Small intestine (tissue), 7 donors: ENCODE measurements around the gene THOP1. TPM values are rescaled to one million over a fixed set of nuclear protein-coding genes. Genes with fewer than 3 reads are reported as not detected.

Source experiments
- DNase-seq, 2 donors: peaks; one replicate each; pipeline versions ENCODE4 v3.0.0 to v3.0.0-alpha.2; 2013
- FAIRE-seq: peaks from 2 replicates; lab custom pipeline; 2012; peaks lifted over from hg19 to GRCh38; lab: Jason Lieb, UNC
- H3K27ac ChIP-seq, 3 donors: one replicate each; pipeline ENCODE4 v1.5.1; 2013; ENCODE audit warnings: low read length in 2 of 3, mild to moderate bottlenecking in 2 of 3, control low read depth in 1 of 3, inconsistent platforms in 1 of 3, low read depth in 1 of 3, moderate library complexity in 1 of 3
- H3K27me3 ChIP-seq, 3 donors: one replicate each; pipeline ENCODE4 v1.6.1; 2013; ENCODE audit warnings: low read length in 3 of 3, inconsistent platforms in 1 of 3; ENCODE audit not compliant: control insufficient read depth in 3 of 3, insufficient read depth in 3 of 3
- H3K36me3 ChIP-seq, 3 donors: one replicate each; pipeline ENCODE4 v1.6.1; 2013; ENCODE audit warnings: low read length in 3 of 3, inconsistent platforms in 1 of 3, low read depth in 1 of 3, mild to moderate bottlenecking in 1 of 3, moderate library complexity in 1 of 3; ENCODE audit not compliant: control insufficient read depth in 3 of 3, insufficient read depth in 2 of 3
- H3K4me1 ChIP-seq, 3 donors: one replicate each; pipeline ENCODE4 v1.6.1; 2013; ENCODE audit warnings: low read length in 2 of 3, inconsistent platforms in 1 of 3, low read depth in 1 of 3, mild to moderate bottlenecking in 1 of 3, moderate library complexity in 1 of 3; ENCODE audit not compliant: control insufficient read depth in 3 of 3, insufficient read depth in 2 of 3
- H3K4me3 ChIP-seq, 3 donors: one replicate each; pipeline ENCODE4 v1.5.1; 2013; ENCODE audit warnings: low read length in 3 of 3, control low read depth in 1 of 3, inconsistent platforms in 1 of 3, low read depth in 1 of 3, mild to moderate bottlenecking in 1 of 3, moderate library complexity in 1 of 3
- H3K9me3 ChIP-seq, 2 donors: one replicate each; pipeline ENCODE4 v1.6.1; 2013; ENCODE audit warnings: low read depth in 1 of 2, low read length in 1 of 2; ENCODE audit not compliant: control insufficient read depth in 2 of 2, insufficient read depth in 1 of 2
- WGBS, 3 donors: extraction: QIAGEN DNeasy Blood & Tissue Kit; methylation state at CpG; one replicate each; pipeline ENCODE4 v1.1.7; 2013; 5-methylcytosine and 5-hydroxymethylcytosine counted together
- polyA plus RNA-seq, 4 donors: library from polyadenylated mRNA; stranded (reverse) in 3 of 4; unstranded in 1 of 4; fragments of 200-250 nt in 3 of 4; fragments of 120-200 nt in 1 of 4; gene quantifications; one replicate each; pipeline versions ENCODE4 v1.2.1 to v1.2.3, GENCODE V29; 2013
- donor health status: healthy with polysubstance abuse.
- donor health status: control.
- donor health status: control.
- donor health status: Bipolar disorder and iron deficiency.
- donor health status: healthy.

THOP1 gene
- polyA plus RNA-seq, 4 donors = 36.6 to 86.3 (median 78.1) TPM

GRCh38 chr19:2759362-2759761, 25.9 kb upstream of the THOP1 start:
- DNase-seq (no peak), FAIRE-seq (no peak)
- H3K36me3 ChIP-seq = peaks cover 15 to 87% (median 19%) of the 10 kb centered on the region in 3 donors
- no peaks in the 10 kb centered on the region for H3K9me3 ChIP-seq
- H3K27ac ChIP-seq = no peak overlapping the region
- no peaks in the 10 kb centered on the region for H3K27me3 ChIP-seq
- H3K4me3 ChIP-seq = no peak overlapping the region
- no peaks in the 10 kb centered on the region for H3K4me1 ChIP-seq
- 88 to 95% (median 89%) methylated on average over 17 of the region's 17 CpGs for WGBS, 3 donors

- Histone ChIP-seq H3K9me3 (no peaks in the 10 kb centered on the region), H3K4me3 (no peak overlapping the region), H3K36me3 (peaks cover 18 to 87% (median 18%) of the 10 kb centered on the region in 3 donors), H3K4me1 (no peaks in the 10 kb centered on the region), H3K27me3 (no peaks in the 10 kb centered on the region), H3K27ac (no peak overlapping the region)
- WGBS, 3 donors = 94 to 97% (median 96%) methylated on average over 7 of the region's 7 CpGs
- DNase-seq (no peak), FAIRE-seq (no peak)
Observed at GRCh38 chr19:2759965-2760364, 25.3 kb upstream of the THOP1 start.

- no peak for FAIRE-seq
- WGBS, 3 donors = 93 to 96% (median 94%) methylated on average over 15 to 16 of the region's 16 CpGs
- H3K9me3 ChIP-seq = no peaks in the 10 kb centered on the region
Observed at GRCh38 chr19:2761309-2761677, 24.0 kb upstream of the THOP1 start.

GRCh38 chr19:2761876-2762782, 23.2 kb upstream of the THOP1 start:
- H3K27me3 ChIP-seq = no peaks in the 10 kb centered on the region
- DNase-seq (no peak), FAIRE-seq (no peak)
- 94% methylated on average over 42 to 43 of the region's 43 CpGs for WGBS, 3 donors
- H3K36me3 ChIP-seq = peaks cover 20 to 87% (median 24%) of the 10 kb centered on the region in 3 donors
- no peak overlapping the region for H3K27ac ChIP-seq
- H3K9me3 ChIP-seq = no peaks in the 10 kb centered on the region
- no peaks in the 10 kb centered on the region for H3K4me1 ChIP-seq
- H3K4me3 ChIP-seq = no peak overlapping the region

More at GRCh38 chr19:2761309-2761677, 24.0 kb upstream of the THOP1 start:
- no peaks in the 10 kb centered on the region for H3K27me3 ChIP-seq
- H3K4me1 ChIP-seq = no peaks in the 10 kb centered on the region
- no peak for DNase-seq
- H3K4me3 ChIP-seq = no peak overlapping the region
- H3K27ac ChIP-seq = no peak overlapping the region
- H3K36me3 ChIP-seq = peaks cover 20 to 87% (median 24%) of the 10 kb centered on the region in 3 donors

DNA sequence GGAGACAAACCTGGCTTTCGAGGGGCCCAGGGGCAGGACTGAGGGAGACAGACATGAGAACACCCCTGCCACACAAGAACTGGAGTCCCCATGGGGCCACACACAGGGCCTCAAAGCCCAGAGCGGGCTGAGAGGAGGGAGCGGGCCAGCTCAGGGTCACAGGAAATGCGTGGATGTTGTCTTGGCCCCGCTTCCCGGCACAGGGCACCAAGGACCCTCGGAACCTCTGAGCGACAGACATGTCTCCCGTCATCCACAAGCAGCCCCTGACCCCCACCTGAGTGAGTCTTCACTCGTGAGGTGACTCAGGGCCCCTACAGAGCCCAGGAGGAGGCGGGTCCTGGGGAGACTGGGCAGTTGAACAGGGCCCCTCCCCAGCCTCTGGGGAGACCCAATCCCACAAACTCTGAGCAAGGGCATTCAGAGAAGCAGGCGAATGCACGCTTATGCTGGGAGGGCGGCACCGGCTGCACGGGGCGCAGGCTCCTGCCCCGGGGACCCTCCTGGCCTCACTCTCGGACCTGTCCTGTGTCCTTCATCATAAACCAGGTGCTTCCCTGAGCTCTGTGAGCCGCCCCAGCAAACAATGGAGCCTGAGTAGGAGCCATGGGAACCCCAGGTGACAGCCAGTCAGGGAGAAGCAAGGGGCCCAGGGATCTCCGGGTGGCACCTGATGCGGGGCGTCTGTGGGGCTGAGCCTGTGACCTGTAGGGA, 22.4 kb upstream of the THOP1 start:
- FAIRE-seq = no peak
- H3K27me3 ChIP-seq = no peaks in the 10 kb centered on the region
- H3K4me3 ChIP-seq = no peak overlapping the region
- no peaks in the 10 kb centered on the region for H3K9me3 ChIP-seq
- no peak overlapping the region for H3K27ac ChIP-seq
- peaks cover 20 to 87% (median 26%) of the 10 kb centered on the region in 3 donors for H3K36me3 ChIP-seq
- H3K4me1 ChIP-seq = no peaks in the 10 kb centered on the region
- no peak for DNase-seq
- WGBS, 3 donors = 95 to 98% (median 96%) methylated on average over 21 to 23 of the region's 23 CpGs

GRCh38 chr19:2763687-2764086, 21.6 kb upstream of the THOP1 start:
- Histone ChIP-seq H3K4me1 (no peaks in the 10 kb centered on the region), H3K9me3 (no peaks in the 10 kb centered on the region), H3K36me3 (peaks cover 18 to 89% (median 26%) of the 10 kb centered on the region in 3 donors), H3K27ac (no peak overlapping the region), H3K4me3 (no peak overlapping the region), H3K27me3 (no peaks in the 10 kb centered on the region)
- DNase-seq (no peak), FAIRE-seq (no peak)
- WGBS, 3 donors = 94 to 98% (median 97%) methylated on average over 11 to 12 of the region's 12 CpGs

DNA sequence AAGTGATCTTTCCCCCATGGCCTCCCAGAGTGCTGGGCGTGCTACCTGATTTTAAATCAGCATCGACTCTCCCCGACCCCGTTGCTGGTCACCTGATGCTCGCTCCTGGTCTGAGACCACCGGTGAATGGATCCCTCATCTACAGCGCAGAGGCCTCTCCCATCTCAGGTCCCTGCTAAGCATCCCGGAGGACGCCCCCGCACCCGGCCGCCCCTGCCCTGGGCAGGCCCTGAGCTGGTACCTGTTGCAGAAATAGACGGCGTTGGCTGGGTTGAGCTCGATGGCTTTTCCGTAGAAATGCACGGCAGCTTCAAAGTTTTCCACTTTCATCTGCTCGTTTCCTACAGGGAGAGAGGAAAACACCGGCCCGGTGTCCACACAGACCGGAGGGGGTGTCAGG, 20.4 kb upstream of the THOP1 start:
- Histone ChIP-seq H3K36me3 (peaks cover 17 to 91% (median 26%) of the 10 kb centered on the region in 3 donors), H3K27me3 (no peaks in the 10 kb centered on the region), H3K27ac (no peak overlapping the region), H3K9me3 (no peaks in the 10 kb centered on the region), H3K4me3 (no peak overlapping the region), H3K4me1 (no peaks in the 10 kb centered on the region)
- FAIRE-seq (no peak), DNase-seq (no peak)
- 94 to 96% (median 96%) methylated on average over 21 of the region's 21 CpGs for WGBS, 3 donors

- H3K27ac ChIP-seq = no peak overlapping the region
- H3K27me3 ChIP-seq = no peaks in the 10 kb centered on the region
- H3K4me1 ChIP-seq = peaks cover 0 to 2% (median 0%) of the 10 kb centered on the region in 3 donors
- WGBS, 3 donors = 92 to 94% (median 93%) methylated on average over 15 of the region's 15 CpGs
- FAIRE-seq (no peak), DNase-seq (no peak)
- H3K9me3 ChIP-seq = no peaks in the 10 kb centered on the region
- peaks cover 17 to 95% (median 26%) of the 10 kb centered on the region in 3 donors for H3K36me3 ChIP-seq
- H3K4me3 ChIP-seq = no peak overlapping the region
Observed at GRCh38 chr19:2765376-2765775, 19.9 kb upstream of the THOP1 start.
